SU-DHL-6 (cell line): ENCODE data around the gene FRMPD4.

Source experiments
- H2AFZ ChIP-seq: fragments of 200-600 bp; sonication (generic); 2 replicates; pipeline ENCODE4 v1.6.1; 2014; ENCODE audit warnings: low read depth, mild to moderate bottlenecking, moderate library complexity, mixed read lengths, antibody characterized with exemption, low read length; ENCODE audit not compliant: severe bottlenecking
- H3F3A ChIP-seq: fragments of 200-600 bp; shearing (Covaris generic); 2 replicates; pipeline ENCODE4 v1.6.0; 2016; ENCODE audit warnings: antibody characterized with exemption, mild to moderate bottlenecking; ENCODE audit not compliant: insufficient read depth
- H3K27ac ChIP-seq: fragments of 200-600 bp; sonication (generic); 2 replicates; pipeline ENCODE4 v1.5.1; 2016; ENCODE audit warnings: low read depth, mild to moderate bottlenecking, low read length, moderate library complexity, mixed read lengths
- H3K27me3 ChIP-seq: fragments of 200-600 bp; sonication (generic), shearing (Covaris generic); 2 replicates; pipeline ENCODE4 v1.6.0; 2014; ENCODE audit warnings: mild to moderate bottlenecking, low read length
- H3K36me3 ChIP-seq: fragments of 200-600 bp; sonication (generic); 2 replicates; pipeline ENCODE4 v1.6.1; 2014; ENCODE audit warnings: mild to moderate bottlenecking, low read length, mixed read lengths
- H3K4me2 ChIP-seq: fragments of 300-600, 200-600 bp; shearing (Covaris generic), sonication (generic); 2 replicates; pipeline ENCODE4 v1.6.0; 2014; ENCODE audit warnings: low read length, low read depth, mild to moderate bottlenecking; ENCODE audit not compliant: poor library complexity, severe bottlenecking
- H3K4me3 ChIP-seq: fragments of 200-600 bp; sonication (generic); 2 replicates; pipeline ENCODE4 v1.5.1; 2014; ENCODE audit warnings: antibody characterized with exemption, low read length, mild to moderate bottlenecking, mixed read lengths; ENCODE audit not compliant: insufficient read depth, poor library complexity, severe bottlenecking
- H3K79me2 ChIP-seq: fragments of 200-600 bp; sonication (generic); 2 replicates; pipeline ENCODE4 v1.6.1; 2014; ENCODE audit warnings: mild to moderate bottlenecking, low read length, moderate library complexity; ENCODE audit not compliant: insufficient read depth
- H3K9ac ChIP-seq: fragments of 200-600 bp; sonication (generic); 2 replicates; pipeline ENCODE4 v1.7.0; 2014; ENCODE audit warnings: mild to moderate bottlenecking, low read length
- H3K9me2 ChIP-seq: fragments of 200-600 bp; sonication (generic); replicated peaks from 2 replicates; pipeline ENCODE4 v1.6.1; 2014; ENCODE audit warnings: low read length; ENCODE audit not compliant: insufficient read depth
- H3K9me3 ChIP-seq: fragments of 200-600 bp; sonication (generic); 2 replicates; pipeline ENCODE4 v1.6.1; 2014; ENCODE audit warnings: low read length, mixed read lengths; ENCODE audit not compliant: insufficient read depth
- H4K20me1 ChIP-seq: fragments of 200-600 bp; sonication (generic); 2 replicates; pipeline ENCODE4 v1.6.1; 2014; ENCODE audit warnings: low read depth, mild to moderate bottlenecking, antibody characterized with exemption, low read length, moderate library complexity, mixed read lengths
- EZH2phosphoT487 ChIP-seq: fragments of 200-600 bp; sonication (generic), shearing (Covaris generic); conservative IDR thresholded peaks from 2 replicates; pipeline ENCODE4 v1.6.1; 2018; ENCODE audit warnings: mild to moderate bottlenecking, antibody characterized with exemption, low read length, moderate library complexity, mixed read lengths
- TF ChIP-seq, protein P1 (sequence below): fragments of 200-600 bp; sonication (generic); IDR thresholded peaks from one replicate; pipeline ENCODE4 v1.5.1; 2017; ENCODE audit warnings: antibody characterized with exemption, mild to moderate bottlenecking, low read length, moderate library complexity; ENCODE audit not compliant: insufficient read depth, poor library complexity, severe bottlenecking

FRMPD4 gene

GRCh38 chrX:12480956-12481355, 342.7 kb downstream of the FRMPD4 start:
- H3K36me3 ChIP-seq = no peaks in the 10 kb centered on the region
- no peak overlapping the region for H2AFZ ChIP-seq
- no peaks in the 10 kb centered on the region for H3K9me3 ChIP-seq
- H3K4me3 ChIP-seq = no peak overlapping the region
- H3K4me2 ChIP-seq = no peak overlapping the region
- H3K9me2 ChIP-seq = no peaks in the 10 kb centered on the region
- H3F3A ChIP-seq = no peaks in the 10 kb centered on the region
- no peak for TF ChIP-seq EZH2phosphoT487
- TF ChIP-seq, protein P1, sequence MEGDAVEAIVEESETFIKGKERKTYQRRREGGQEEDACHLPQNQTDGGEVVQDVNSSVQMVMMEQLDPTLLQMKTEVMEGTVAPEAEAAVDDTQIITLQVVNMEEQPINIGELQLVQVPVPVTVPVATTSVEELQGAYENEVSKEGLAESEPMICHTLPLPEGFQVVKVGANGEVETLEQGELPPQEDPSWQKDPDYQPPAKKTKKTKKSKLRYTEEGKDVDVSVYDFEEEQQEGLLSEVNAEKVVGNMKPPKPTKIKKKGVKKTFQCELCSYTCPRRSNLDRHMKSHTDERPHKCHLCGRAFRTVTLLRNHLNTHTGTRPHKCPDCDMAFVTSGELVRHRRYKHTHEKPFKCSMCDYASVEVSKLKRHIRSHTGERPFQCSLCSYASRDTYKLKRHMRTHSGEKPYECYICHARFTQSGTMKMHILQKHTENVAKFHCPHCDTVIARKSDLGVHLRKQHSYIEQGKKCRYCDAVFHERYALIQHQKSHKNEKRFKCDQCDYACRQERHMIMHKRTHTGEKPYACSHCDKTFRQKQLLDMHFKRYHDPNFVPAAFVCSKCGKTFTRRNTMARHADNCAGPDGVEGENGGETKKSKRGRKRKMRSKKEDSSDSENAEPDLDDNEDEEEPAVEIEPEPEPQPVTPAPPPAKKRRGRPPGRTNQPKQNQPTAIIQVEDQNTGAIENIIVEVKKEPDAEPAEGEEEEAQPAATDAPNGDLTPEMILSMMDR = no peak
- no peaks in the 10 kb centered on the region for H4K20me1 ChIP-seq
- no peaks in the 10 kb centered on the region for H3K27me3 ChIP-seq
- H3K79me2 ChIP-seq = no peaks in the 10 kb centered on the region
- H3K27ac ChIP-seq = no peak overlapping the region
- no peak overlapping the region for H3K9ac ChIP-seq

GRCh38 chrX:12488220-12488619, 349.9 kb downstream of the FRMPD4 start:
- no peak overlapping the region for H2AFZ ChIP-seq
- no peak overlapping the region for H3K9ac ChIP-seq
- H3K4me3 ChIP-seq = no peak overlapping the region
- H3K27ac ChIP-seq = no peak overlapping the region
- no peak overlapping the region for H3K4me2 ChIP-seq
- H3K9me2 ChIP-seq = no peaks in the 10 kb centered on the region
- H3K27me3 ChIP-seq = no peaks in the 10 kb centered on the region
- H4K20me1 ChIP-seq = no peaks in the 10 kb centered on the region
- no peaks in the 10 kb centered on the region for H3K36me3 ChIP-seq
- no peaks in the 10 kb centered on the region for H3K79me2 ChIP-seq
- TF ChIP-seq EZH2phosphoT487 = no peak
- TF ChIP-seq, protein P1 = no peak
- no peaks in the 10 kb centered on the region for H3F3A ChIP-seq
- no peaks in the 10 kb centered on the region for H3K9me3 ChIP-seq

DNA sequence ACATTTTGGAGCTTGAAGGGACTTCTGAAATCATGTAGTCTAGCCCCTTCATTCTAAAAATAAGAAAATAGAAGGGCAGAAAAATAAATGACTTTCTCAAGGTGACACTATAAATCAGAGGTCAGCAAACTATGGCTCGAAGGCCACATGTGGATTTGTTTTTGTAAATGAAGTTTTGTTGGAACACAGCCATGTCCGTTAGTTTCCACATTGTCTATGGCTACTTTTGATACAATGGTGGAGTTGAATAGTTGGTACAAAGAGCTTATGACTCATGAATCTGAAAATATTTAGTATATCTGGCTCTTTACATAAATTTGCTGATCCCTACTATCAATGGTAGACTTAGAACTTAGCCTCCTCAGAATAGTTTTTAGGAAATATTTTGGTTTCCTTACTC, 350.5 kb downstream of the FRMPD4 start:
- no peak overlapping the region for H2AFZ ChIP-seq
- no peaks in the 10 kb centered on the region for H4K20me1 ChIP-seq
- no peaks in the 10 kb centered on the region for H3F3A ChIP-seq
- H3K9me2 ChIP-seq = no peaks in the 10 kb centered on the region
- no peaks in the 10 kb centered on the region for H3K9me3 ChIP-seq
- no peak for TF ChIP-seq EZH2phosphoT487
- H3K79me2 ChIP-seq = no peaks in the 10 kb centered on the region
- H3K4me3 ChIP-seq = no peak overlapping the region
- no peak overlapping the region for H3K27ac ChIP-seq
- H3K27me3 ChIP-seq = no peaks in the 10 kb centered on the region
- H3K4me2 ChIP-seq = no peak overlapping the region
- no peaks in the 10 kb centered on the region for H3K36me3 ChIP-seq
- no peak overlapping the region for H3K9ac ChIP-seq

DNA sequence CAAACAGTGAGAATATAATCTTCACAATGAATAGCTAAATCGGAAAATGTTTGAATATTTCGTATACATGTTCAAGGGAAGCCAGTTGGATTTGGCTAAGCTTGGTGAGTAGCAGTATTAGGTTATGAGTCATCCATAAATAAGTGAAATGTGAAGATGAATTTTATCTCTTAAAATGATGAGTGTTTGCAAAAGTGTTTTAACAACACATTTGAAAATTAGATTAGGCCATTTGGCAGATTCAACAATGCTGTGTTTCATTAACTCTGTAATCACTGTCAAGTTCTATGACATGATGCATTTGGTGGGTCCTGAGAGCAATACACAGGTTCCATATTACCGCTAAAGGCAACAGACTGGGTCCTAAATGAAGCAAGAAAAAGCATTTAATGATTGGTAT, 351.1 kb downstream of the FRMPD4 start:
- Histone ChIP-seq H3K9ac (no peak overlapping the region), H4K20me1 (no peaks in the 10 kb centered on the region), H3K27me3 (no peaks in the 10 kb centered on the region), H2AFZ (no peak overlapping the region), H3K4me3 (no peak overlapping the region), H3K9me3 (no peaks in the 10 kb centered on the region), H3F3A (no peaks in the 10 kb centered on the region), H3K9me2 (no peaks in the 10 kb centered on the region), H3K27ac (no peak overlapping the region), H3K36me3 (no peaks in the 10 kb centered on the region), H3K4me2 (no peak overlapping the region), H3K79me2 (no peaks in the 10 kb centered on the region)
- no peak for TF ChIP-seq EZH2phosphoT487
- TF ChIP-seq, protein P1 = no peak
